Measurements from ENCODE around the gene KIF22.

Gene KIF22

GRCh38 chr16:29814592-29814991, 24.0 kb downstream of the KIF22 start:
- TF ChIP-seq CTCF (IDR thresholded peaks at IDR 0.05; ENCODE audit: control insufficient read depth, extremely low read depth, insufficient read depth) = no peak
- H3K4me3 ChIP-seq (ENCODE audit: low read depth, low read length) = no peak overlapping the region; the same call in 1 of the 2 replicates
- no peak for DNase-seq (ENCODE audit: low read depth)

GRCh38 chr16:29815032-29815721, 24.6 kb downstream of the KIF22 start:
- TF ChIP-seq CTCF (IDR thresholded peaks at IDR 0.05; ENCODE audit: control insufficient read depth, extremely low read depth, insufficient read depth) = no peak
- H3K4me3 ChIP-seq (ENCODE audit: low read depth, low read length) = peak overlapping the region; percentile 77
- DNase-seq (ENCODE audit: low read depth) = no peak

- DNase-seq (ENCODE audit: low read depth) = peak; percentile 100
- H3K4me3 ChIP-seq (ENCODE audit: low read depth, low read length) = peak within 1 kb of the TSS; percentile 77
- TF ChIP-seq CTCF (IDR thresholded peaks at IDR 0.05; ENCODE audit: control insufficient read depth, extremely low read depth, insufficient read depth) = peak; percentile 77
Measured at GRCh38 chr16:29815793-29816693, 25.5 kb downstream of the KIF22 start, which contains the start of gene PAGR1. PAGR1 (plus strand) TSS chr16:29816152; CDS start chr16:29816526, 374 bp downstream.

- peak overlapping the region; percentile 77 for H3K4me3 ChIP-seq (ENCODE audit: low read depth, low read length)
- TF ChIP-seq CTCF (IDR thresholded peaks at IDR 0.05; ENCODE audit: control insufficient read depth, extremely low read depth, insufficient read depth) = no peak
- DNase-seq (ENCODE audit: low read depth) = no peak
Measured at GRCh38 chr16:29816694-29817441, 26.3 kb downstream of the KIF22 start.

GRCh38 chr16:29818082-29818481, 27.5 kb downstream of the KIF22 start:
- H3K4me3 ChIP-seq (ENCODE audit: low read depth, low read length) = no peak overlapping the region
- TF ChIP-seq CTCF (IDR thresholded peaks at IDR 0.05; ENCODE audit: control insufficient read depth, extremely low read depth, insufficient read depth) = no peak
- no peak for DNase-seq (ENCODE audit: low read depth)

- H3K4me3 ChIP-seq (ENCODE audit: low read depth, low read length) = no peak overlapping the region
- DNase-seq (ENCODE audit: low read depth) = no peak
Measured at GRCh38 chr16:29819506-29819905, 29.0 kb downstream of the KIF22 start.

More at GRCh38 chr16:29819506-29819905, 29.0 kb downstream of the KIF22 start:
- TF ChIP-seq CTCF (IDR thresholded peaks at IDR 0.05; ENCODE audit: control insufficient read depth, extremely low read depth, insufficient read depth) = no peak
